ENCODE measurements around the gene GALNS. TPM values are rescaled to one million over a fixed set of nuclear protein-coding genes. Genes with fewer than 3 reads are reported as not detected.
"Not testable (repeated sequence)": the region's sequence is repeated elsewhere in the genome, so short reads cannot be mapped to it uniquely, and the experiment has no call there.

Gene GALNS
- polyA plus RNA-seq, 1 donor from 2014 or later = 19.4 TPM

- no peak overlapping the region for H3K4me2 ChIP-seq (ENCODE audit: low read length)
- H3K27ac ChIP-seq (ENCODE audit: low read length) = no peak overlapping the region
- no peak overlapping the region for H3K4me3 ChIP-seq (ENCODE audit: low read length)
- H2AFZ ChIP-seq (ENCODE audit: low read depth, low read length) = no peak overlapping the region
- no peaks in the 10 kb centered on the region for H4K20me1 ChIP-seq (ENCODE audit: insufficient read depth)
- H3K9me3 ChIP-seq (ENCODE audit: low read length) = no peaks in the 10 kb centered on the region
- no peaks in the 10 kb centered on the region for H3F3A ChIP-seq (ENCODE audit: insufficient read depth, low read length, poor library complexity, severe bottlenecking)
- no peak overlapping the region for H3K9ac ChIP-seq (ENCODE audit: low read length)
- TF ChIP-seq SMC3 (conservative IDR thresholded peaks at IDR 0.05; ENCODE audit: poor library complexity) (no peak), REST (IDR thresholded peaks at IDR 0.05; ENCODE audit: borderline replicate concordance) (no peak), EZH2 (IDR thresholded peaks at IDR 0.05; ENCODE audit: borderline replicate concordance, insufficient read depth, low read length, poor library complexity, severe bottlenecking) (no peak)
- H3K79me2 ChIP-seq (replicated peaks; ENCODE audit: insufficient read depth, low read length) = no peaks in the 10 kb centered on the region
- no peaks in the 10 kb centered on the region for H3K36me3 ChIP-seq (ENCODE audit: insufficient read depth, low read length)
- no peaks in the 10 kb centered on the region for H3K27me3 ChIP-seq (ENCODE audit: insufficient read depth, low read depth, low read length)
- no peaks in the 10 kb centered on the region for H3K9me2 ChIP-seq (ENCODE audit: insufficient read depth, low read length)
These were observed 32.3 kb downstream of the GALNS start for GRCh38 chr16:88824256-88825077.

- not testable (repeated sequence) for H2AFZ ChIP-seq (ENCODE audit: low read depth, low read length); H3K9me3 ChIP-seq (ENCODE audit: low read length); H3K79me2 ChIP-seq (replicated peaks; ENCODE audit: insufficient read depth, low read length); H3K9ac ChIP-seq (ENCODE audit: low read length); H3K9me2 ChIP-seq (ENCODE audit: insufficient read depth, low read length); H3K27ac ChIP-seq (ENCODE audit: low read length); H3K4me2 ChIP-seq (ENCODE audit: low read length); H4K20me1 ChIP-seq (ENCODE audit: insufficient read depth); H3K4me3 ChIP-seq (ENCODE audit: low read length); H3K36me3 ChIP-seq (ENCODE audit: insufficient read depth, low read length); H3F3A ChIP-seq (ENCODE audit: insufficient read depth, low read length, poor library complexity, severe bottlenecking); H3K27me3 ChIP-seq (ENCODE audit: insufficient read depth, low read depth, low read length)
These were observed 33.1 kb downstream of the GALNS start for GRCh38 chr16:88823646-88824045.

- no peaks in the 10 kb centered on the region for H4K20me1 ChIP-seq (ENCODE audit: insufficient read depth)
- H3K4me2 ChIP-seq (ENCODE audit: low read length) = no peak overlapping the region
- no peak for TF ChIP-seq EP300 (conservative IDR thresholded peaks at IDR 0.05; ENCODE audit: poor library complexity, severe bottlenecking)
- TF ChIP-seq EZH2 (IDR thresholded peaks at IDR 0.05; ENCODE audit: borderline replicate concordance, insufficient read depth, low read length, poor library complexity, severe bottlenecking) = no peak
- no peak overlapping the region for H3K4me3 ChIP-seq (ENCODE audit: low read length)
- no peak overlapping the region for H3K27ac ChIP-seq (ENCODE audit: low read length)
- H2AFZ ChIP-seq (ENCODE audit: low read depth, low read length) = no peak overlapping the region
- no peaks in the 10 kb centered on the region for H3F3A ChIP-seq (ENCODE audit: insufficient read depth, low read length, poor library complexity, severe bottlenecking)
- H3K27me3 ChIP-seq (ENCODE audit: insufficient read depth, low read depth, low read length) = no peaks in the 10 kb centered on the region
- H3K9me2 ChIP-seq (ENCODE audit: insufficient read depth, low read length) = no peaks in the 10 kb centered on the region
- H3K9ac ChIP-seq (ENCODE audit: low read length) = no peak overlapping the region
- no peaks in the 10 kb centered on the region for H3K79me2 ChIP-seq (replicated peaks; ENCODE audit: insufficient read depth, low read length)
- no peaks in the 10 kb centered on the region for H3K36me3 ChIP-seq (ENCODE audit: insufficient read depth, low read length)
- no peaks in the 10 kb centered on the region for H3K9me3 ChIP-seq (ENCODE audit: low read length)
These were observed 34.3 kb downstream of the GALNS start for GRCh38 chr16:88822281-88823040.
